Hematopoietic multipotent progenitor cell treated with erythropoietin and hydrocortisone succinate and interleukin-3 and kit ligand, for 17 days (in vitro differentiated cells): ENCODE measurements around the gene HNF1B.

Source experiments
- DNase-seq: peaks from one replicate; pipeline ENCODE4 v3.0.0-alpha.2; 2015; ENCODE audit warnings: low spot score

HNF1B gene

DNA sequence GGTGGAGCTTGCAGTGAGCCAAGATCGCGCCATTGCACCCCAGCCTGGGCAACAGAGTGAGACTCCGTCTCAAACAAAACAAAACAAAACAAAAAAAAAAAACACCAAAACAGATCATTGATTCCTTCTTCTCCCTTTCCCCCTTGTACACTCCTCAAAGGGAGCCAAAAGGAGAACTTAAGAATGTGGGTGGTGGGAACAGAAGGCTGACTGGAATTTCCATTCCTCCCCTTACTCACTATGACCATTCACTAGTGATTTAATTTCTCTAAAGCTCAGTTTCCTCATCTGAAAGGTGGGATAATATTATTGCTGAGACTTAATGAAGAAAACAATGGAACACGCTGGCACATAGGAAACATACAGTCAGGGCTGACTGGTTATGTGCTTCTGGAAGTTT lies 17.1 kb upstream of the HNF1B start:
- DNase-seq, result no peak

- no peak for DNase-seq
Measured at GRCh38 chr17:37761059-37761458, 16.2 kb upstream of the HNF1B start.

- DNase-seq, result no peak
Measured at GRCh38 chr17:37759014-37759637, 14.3 kb upstream of the HNF1B start.

DNA sequence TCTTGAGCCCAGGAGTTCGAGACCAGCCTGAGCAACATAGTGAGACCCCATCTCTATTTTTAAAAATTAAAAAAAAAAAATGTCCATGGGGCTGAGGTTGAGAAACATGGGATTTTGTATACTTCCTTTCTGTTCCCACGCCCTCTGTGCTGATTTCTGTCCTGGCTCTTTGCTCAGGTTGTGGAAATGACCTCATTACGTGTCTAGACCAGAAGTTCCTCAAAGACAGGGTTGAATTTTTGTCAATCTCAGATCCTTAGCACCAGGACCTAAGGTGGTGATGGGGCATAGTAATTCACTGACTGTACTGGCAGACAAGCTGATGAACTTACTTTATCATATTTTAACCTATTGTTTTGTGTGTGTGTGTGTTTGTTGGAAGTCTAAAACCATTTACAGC lies 11.2 kb upstream of the HNF1B start:
- DNase-seq, result no peak

GRCh38 chr17:37755455-37755854 lies 10.6 kb upstream of the HNF1B start:
- DNase-seq, result no peak

DNA sequence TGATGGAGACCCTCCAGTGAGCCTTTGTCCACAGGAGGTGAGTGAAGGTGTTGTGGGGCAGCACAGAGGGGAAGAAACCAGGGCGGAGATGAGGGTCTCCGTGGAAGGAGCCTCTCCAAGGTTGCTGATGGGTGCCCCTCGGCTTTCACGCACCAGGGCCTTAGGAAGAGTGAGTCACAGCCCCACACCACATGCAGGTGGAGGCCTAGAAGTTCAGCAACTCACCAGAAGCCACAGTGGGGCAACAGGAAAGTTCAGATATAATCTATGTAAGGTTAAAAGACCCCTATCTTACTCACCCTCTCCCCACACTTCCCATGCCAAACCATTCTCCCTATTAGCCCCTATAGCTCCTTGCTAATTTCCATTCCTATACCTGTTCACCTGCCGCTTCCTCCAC lies 9.5 kb upstream of the HNF1B start:
- no peak for DNase-seq

GRCh38 chr17:37752482-37752881 lies 7.6 kb upstream of the HNF1B start:
- no peak for DNase-seq

DNA sequence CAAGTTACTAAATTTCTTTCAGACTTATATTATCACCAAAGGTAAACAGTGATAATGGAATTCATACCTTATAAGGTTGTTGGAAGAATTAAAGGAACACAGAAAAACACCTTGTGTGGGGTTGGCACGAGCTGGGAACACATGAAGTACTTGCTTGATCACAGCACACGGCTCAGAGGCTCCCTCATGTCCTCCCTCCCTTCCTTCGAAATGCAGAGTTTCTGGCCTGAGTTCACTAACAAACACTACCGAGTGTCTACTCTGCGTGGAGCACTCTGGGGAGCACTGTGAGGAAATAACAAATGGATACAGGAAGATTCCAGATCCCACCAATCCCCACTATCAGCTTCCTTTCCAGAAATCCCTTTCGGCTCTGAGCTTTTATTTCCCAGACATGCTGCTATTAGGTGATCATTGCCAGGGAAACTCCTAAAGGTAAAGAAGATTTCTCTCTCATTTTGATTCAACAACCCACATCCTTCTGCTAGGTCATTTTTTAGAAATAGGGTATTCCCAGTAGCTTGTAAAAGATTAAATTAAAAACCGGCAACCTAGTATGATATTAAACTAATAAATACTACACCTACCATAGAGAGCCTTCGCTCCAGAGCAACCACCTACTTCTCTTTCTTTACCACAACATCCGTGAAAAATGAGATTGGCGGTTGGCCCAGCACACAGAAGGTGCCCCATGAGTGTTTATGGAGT lies 6.1 kb upstream of the HNF1B start:
- DNase-seq, result no peak

GRCh38 chr17:37750292-37750691 lies 5.4 kb upstream of the HNF1B start:
- DNase-seq, result no peak

DNA sequence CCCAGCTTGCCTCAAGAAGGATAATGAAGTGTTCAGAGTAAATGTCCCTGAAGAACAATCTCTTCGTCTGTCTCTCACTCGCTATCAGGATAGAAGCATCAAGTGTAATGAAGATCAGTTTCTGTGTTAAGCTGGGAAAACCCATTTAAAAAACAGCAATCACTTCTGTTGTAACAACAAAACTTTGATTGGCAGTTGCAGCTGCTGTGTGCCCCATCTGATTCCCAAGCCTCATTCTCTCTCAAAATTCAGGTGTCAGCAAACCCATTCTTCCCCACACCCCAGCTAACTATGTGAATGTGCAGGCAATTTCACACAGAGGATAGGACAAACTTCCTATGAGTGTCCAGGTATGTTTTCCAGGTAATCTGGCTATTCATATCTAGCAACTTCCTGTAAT lies 2.4 kb upstream of the HNF1B start:
- DNase-seq, result no peak

DNA sequence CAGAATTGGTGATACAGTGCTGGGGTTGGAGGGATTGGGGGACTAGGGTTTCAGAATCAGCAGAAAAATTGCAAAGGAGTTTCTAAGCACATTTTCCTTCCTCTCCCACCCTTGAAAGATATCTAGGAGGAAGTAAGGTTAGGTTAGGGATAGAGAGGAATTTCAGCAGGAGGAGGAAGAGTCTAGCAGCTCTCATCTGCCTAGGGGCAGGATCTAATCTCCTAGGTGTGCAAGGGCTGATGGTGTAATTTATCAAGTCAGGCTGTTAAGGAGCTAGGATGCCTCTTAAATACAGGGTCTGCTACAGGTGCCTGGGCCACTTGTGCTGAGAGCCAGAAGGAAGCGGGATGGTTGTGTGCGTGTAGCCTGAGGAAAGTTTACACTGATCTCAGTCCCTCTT lies 1.8 kb upstream of the HNF1B start:
- DNase-seq, result no peak

GRCh38 chr17:37745801-37746426 lies 1.1 kb upstream of the HNF1B start:
- DNase-seq, result no peak

GRCh38 chr17:37744633-37744927 lies 279 bp downstream of the HNF1B start:
- DNase-seq, result no peak

- no peak for DNase-seq
Measured at GRCh38 chr17:37743875-37744632, 805 bp downstream of the HNF1B start.

GRCh38 chr17:37743612-37743874 lies 1.3 kb downstream of the HNF1B start:
- no peak for DNase-seq

- DNase-seq, result no peak
Measured at GRCh38 chr17:37742762-37743611, 1.9 kb downstream of the HNF1B start.

DNA sequence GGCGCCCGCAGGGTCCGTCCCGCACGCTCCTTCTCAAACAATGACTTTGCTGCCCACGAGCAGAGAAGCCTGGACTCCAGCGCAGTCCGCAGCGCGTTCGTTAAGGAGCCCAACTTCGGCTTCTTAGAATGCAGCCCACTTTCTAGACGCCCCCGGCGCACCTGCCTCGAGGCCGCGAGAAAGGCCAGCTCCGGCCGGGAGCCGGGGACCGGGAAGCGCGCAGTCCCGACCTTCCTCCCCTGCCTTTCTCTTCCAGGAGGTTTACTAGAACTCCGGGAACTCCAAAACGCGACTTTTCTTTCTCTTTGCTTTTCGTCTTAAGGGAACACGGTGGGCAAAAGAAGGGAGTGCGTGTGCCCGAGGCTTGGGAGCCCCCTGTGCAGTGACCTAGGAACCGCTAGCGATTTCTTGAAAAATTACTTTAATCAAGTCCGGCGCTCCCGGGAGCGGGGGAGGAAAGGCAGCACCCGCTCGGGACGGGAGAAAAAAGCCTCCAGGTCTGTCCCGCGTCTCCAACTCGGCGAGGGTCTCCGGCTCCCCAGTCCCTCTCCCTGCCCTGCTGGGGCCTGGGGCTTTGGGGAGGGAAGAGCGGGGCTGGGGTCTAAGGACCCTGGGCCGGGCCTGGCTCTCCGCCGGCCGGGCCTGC lies 2.6 kb downstream of the HNF1B start:
- DNase-seq, result no peak

DNA sequence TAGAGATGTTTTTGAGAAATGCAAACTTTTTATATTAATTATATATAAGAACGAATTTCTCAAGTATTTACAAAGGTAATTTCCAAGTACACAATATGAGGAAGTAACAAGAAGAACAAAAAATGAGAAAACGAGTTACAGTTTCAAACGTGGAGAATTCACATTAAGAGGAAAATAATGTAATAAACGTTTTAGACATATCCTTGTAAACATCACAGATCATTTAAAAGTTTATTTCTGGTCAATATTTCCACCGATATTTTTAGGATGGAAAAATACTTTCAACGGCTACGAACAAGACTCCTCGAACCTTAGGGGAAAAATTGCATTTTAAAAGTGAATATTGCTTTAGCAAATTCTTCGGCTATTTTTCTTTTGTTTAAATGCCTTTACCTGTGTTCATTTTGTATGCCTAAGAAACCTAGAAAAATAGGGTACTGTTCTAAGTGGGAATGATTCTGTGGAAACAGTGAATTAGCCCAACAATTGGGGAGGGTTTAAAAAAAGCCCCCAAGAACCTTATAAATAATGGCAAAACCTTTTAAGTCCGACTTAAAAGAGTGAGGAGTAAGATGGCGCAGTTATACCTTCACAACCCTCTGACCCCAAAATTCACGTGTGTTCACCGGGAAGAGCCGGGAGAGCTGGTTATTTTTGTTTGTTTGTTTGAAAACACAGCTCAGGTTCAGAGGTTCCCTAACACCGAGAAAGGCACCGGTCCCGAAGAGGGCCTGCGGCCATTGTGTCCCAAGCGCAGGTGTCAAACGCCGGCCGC lies 3.3 kb downstream of the HNF1B start:
- no peak for DNase-seq

DNA sequence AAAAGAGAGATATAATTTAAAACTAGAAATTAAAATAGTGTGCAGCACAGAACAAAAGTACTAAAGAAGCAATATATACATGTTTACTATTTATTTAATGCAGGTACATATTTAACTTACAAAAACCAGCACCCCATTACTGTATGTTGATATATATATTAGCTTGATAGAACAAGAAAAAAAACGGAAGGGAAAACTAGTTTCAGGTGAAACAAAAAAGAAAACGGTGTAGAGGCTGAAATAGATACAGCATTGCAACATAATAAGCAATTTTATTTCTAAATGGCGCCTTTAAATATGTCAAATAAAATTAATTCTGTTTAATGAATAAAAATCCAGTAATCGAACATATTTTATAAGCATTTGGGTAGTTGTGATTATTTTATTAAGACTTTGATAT lies 3.9 kb downstream of the HNF1B start:
- DNase-seq, result no peak

DNA sequence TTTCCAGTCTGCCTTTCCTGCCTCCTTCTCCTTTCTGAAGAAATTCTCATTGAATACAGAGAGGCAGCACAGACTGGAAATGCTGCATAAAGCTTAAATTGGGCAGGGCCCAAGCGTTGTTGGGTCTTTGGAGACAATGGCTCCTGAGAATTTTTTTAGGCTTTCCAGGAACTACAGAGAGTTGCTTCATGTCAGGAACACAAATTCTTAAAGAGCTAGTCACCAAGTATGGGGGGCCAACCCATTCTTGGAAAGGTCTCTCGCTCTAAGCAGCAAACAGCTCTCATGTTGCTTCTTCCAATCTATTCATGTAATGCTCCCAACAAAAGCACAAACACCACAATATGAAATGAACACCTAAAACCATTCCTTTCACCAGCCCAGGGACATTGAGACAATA lies 6.9 kb downstream of the HNF1B start:
- no peak for DNase-seq

DNA sequence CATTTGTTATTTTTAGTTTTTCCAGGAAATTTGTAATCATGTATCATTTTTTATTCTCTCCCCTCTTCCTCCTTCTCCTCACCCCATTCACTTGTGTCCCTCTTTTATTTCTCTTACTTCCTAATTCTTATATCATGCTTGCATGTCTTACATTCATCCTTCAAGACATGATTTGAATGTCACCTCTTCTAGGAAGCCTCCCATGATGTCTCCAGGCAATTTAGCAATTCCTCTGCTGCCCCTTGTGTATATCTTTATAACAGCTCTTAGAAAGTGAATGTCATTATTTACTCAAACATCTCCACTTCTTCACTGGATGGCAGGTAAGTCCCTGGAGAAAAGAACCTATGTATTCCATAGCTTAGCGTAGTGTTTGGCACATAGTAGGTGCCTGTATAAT lies 7.8 kb downstream of the HNF1B start:
- DNase-seq, result no peak
